HG03342 (cell line): Measurements from ENCODE around the gene REL.

Experiments used
- ATAC-seq: cut with Tn5 transposase; IDR thresholded peaks from one replicate; pipeline ENCODE4 v1.9.1; 2021; ENCODE audit warnings: mild to moderate bottlenecking, moderate library complexity; ENCODE audit not compliant: unreplicated experiment

Gene REL

GRCh38 chr2:60962528-60962927 is 81.2 kb downstream of the REL start:
- no peak for ATAC-seq

- no peak for ATAC-seq
Observed at GRCh38 chr2:60963190-60963589, 81.8 kb downstream of the REL start.

DNA sequence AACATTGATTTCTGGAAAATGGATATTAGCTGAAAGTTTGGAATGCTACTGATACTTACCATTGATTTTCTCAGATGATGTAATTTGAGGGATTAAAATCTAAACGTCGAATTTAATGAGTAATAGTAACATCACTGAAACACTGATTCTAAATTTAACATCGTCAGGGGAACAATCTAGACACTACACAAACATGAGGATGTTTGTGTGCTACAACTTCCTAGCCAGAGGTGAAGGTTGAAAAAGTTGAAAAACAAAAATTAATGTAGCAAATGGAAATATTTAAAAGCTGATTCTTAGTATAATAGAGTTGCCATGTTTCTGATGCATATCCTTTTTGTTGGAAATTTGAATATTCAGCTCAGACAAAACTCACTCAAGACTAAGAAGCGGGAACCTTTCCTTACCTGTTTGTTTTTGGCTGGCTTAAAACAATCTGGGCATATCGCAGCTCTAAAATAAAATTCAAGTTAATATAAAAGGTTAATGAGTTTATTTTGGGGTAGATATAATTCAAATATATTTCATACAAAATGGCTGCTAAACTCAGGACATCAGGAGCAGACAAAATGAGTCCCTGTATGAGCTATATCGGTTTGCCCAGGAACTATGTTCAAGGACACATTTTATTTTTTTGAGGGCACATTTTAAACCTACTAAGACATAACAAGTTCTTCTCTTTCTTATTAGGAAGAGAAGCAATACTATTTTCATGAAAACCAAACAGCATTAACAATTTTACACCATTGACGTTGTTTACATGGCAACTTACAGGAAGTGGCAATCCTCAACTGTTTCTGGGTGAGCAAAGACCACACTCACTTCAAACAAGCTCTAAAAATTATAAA is 83.5 kb downstream of the REL start:
- no peak for ATAC-seq

DNA sequence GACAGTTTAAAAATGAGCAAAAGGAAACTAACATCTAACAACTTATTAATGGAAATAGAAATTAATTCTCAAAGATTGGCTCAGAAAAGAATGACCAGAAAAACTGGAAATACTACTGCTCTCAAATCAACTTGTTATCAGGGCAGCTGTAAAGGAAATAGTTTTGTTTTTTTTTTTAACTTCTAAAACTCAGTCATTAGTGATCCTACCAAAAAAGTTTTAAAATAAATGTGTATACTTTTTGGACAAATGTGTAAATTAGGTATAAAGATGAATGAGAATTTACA is 84.1 kb downstream of the REL start:
- ATAC-seq, result no peak

- ATAC-seq, result no peak
Observed at GRCh38 chr2:60966507-60967405, 85.4 kb downstream of the REL start.

- ATAC-seq, result no peak
Observed at GRCh38 chr2:60972889-60973656, 91.7 kb downstream of the REL start.

GRCh38 chr2:60973705-60974104 is 92.3 kb downstream of the REL start:
- no peak for ATAC-seq

- no peak for ATAC-seq
Observed at GRCh38 chr2:60974652-60975051, 93.3 kb downstream of the REL start.
